ENCODE measurements around the gene DNAJC7. TPM values are rescaled to one million over a fixed set of nuclear protein-coding genes. Genes with fewer than 3 reads are reported as not detected.
A peak's percentile ranks its signal among the peaks of the same experiment; 100 is the strongest.
"Not testable (repeated sequence)": the region's sequence is repeated elsewhere in the genome, so short reads cannot be mapped to it uniquely, and the experiment has no call there.

DNAJC7 gene
- total and polyA plus RNA-seq, 2 experiments from 2014 or later, result 66.6 to 83.8 TPM

GRCh38 chr17:41935641-41936040 is 81.6 kb downstream of the DNAJC7 start:
- Histone ChIP-seq H3K27me3 (no peaks in the 10 kb centered on the region), H3K9me3 (ENCODE audit: low read depth) (no peaks in the 10 kb centered on the region), H3K36me3 (peaks cover 2% of the 10 kb centered on the region), H3K4me1 (ENCODE audit: low read depth) (peaks cover 8% of the 10 kb centered on the region), H3K27ac (no peak overlapping the region), H3K4me3 (no peak overlapping the region)
- TF ChIP-seq, protein P1, sequence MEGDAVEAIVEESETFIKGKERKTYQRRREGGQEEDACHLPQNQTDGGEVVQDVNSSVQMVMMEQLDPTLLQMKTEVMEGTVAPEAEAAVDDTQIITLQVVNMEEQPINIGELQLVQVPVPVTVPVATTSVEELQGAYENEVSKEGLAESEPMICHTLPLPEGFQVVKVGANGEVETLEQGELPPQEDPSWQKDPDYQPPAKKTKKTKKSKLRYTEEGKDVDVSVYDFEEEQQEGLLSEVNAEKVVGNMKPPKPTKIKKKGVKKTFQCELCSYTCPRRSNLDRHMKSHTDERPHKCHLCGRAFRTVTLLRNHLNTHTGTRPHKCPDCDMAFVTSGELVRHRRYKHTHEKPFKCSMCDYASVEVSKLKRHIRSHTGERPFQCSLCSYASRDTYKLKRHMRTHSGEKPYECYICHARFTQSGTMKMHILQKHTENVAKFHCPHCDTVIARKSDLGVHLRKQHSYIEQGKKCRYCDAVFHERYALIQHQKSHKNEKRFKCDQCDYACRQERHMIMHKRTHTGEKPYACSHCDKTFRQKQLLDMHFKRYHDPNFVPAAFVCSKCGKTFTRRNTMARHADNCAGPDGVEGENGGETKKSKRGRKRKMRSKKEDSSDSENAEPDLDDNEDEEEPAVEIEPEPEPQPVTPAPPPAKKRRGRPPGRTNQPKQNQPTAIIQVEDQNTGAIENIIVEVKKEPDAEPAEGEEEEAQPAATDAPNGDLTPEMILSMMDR (IDR thresholded peaks at IDR 0.05; ENCODE audit: low read depth, low read length), result no peak
- no peak for DNase-seq (ENCODE audit: low read depth in 1 of 2, low spot score in 1 of 2)

DNA sequence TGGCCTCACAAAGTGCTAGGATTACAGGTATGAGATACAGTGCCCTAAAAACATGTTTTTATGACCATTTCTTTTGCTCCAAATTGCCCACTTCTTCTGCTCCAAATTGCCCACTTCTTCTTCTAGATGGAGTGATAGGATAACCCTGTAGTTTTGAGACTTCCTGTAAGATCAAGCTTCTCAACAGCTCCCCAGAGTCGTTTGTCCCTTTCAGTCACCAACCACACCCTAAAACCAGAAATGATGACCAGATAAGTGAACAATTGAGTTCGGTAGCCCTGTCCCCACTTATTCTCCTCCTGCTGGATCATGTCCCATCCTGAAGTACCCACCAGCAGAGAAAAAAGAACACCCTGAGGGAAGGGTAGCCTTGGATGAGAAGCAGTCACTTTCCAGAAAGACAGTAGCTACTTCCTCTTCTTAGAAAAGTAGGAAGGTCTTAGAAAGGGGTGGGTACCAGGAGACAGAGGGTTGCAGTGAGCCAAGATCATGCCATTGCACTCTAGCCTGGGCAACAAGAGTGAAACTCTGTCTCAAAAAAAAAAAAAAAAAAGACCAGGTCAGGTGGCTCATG is 84.3 kb downstream of the DNAJC7 start:
- no peaks in the 10 kb centered on the region for H3K9me3 ChIP-seq (ENCODE audit: low read depth)
- H3K27ac ChIP-seq, result no peak overlapping the region
- H3K4me3 ChIP-seq, result no peak overlapping the region
- no peaks in the 10 kb centered on the region for H3K27me3 ChIP-seq
- TF ChIP-seq, protein P1 (IDR thresholded peaks at IDR 0.05; ENCODE audit: low read depth, low read length), result no peak
- DNase-seq (ENCODE audit: low read depth in 1 of 2, low spot score in 1 of 2), result no peak
- peaks cover 2% of the 10 kb centered on the region for H3K36me3 ChIP-seq
- H3K4me1 ChIP-seq (ENCODE audit: low read depth), result peaks cover 14% of the 10 kb centered on the region

DNA sequence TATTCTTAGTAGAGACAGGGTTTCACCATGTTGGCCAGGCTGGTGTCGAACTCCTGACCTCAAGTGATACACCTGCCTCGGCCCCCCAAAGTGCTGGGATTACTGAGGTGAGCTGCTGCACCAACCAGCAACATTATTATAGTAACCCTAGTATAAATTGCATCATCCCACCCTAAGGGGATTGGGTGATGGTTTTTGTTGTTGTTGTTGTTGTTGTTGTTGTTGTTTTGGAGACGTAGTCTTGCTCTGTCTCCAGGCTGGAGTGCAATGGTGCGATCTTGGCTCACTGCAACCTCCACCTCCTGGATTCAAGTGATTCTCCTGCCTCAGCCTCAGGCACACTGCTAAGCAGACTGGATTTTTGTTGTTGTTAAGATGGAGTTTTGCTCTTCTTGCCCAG is 85.5 kb downstream of the DNAJC7 start:
- H3K9me3 ChIP-seq (ENCODE audit: low read depth); H3K4me3 ChIP-seq; DNase-seq (ENCODE audit: low read depth in 1 of 2, low spot score in 1 of 2); H3K27ac ChIP-seq; H3K27me3 ChIP-seq; H3K36me3 ChIP-seq: not testable (repeated sequence)
- H3K4me1 ChIP-seq (ENCODE audit: low read depth), result peaks cover 14% of the 10 kb centered on the region

DNA sequence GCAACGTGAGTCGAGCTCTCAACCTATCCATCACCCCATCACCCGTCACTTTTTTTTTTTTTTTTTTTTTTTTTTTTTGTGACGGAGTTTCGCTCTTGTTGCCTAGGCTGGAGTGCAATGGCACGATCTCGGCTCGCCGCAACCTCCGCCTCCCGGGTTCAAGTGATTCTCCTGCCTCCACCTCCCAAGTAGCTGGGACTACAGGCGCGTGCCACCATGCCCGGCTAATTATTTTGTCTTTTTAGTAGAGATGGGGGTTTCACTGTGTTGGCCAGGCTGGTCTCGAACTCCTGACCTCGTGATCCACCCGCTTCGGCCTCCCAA is 86.4 kb downstream of the DNAJC7 start:
- peak overlapping the region; percentile 44 for H3K27ac ChIP-seq
- H3K4me3 ChIP-seq, result peak overlapping the region; percentile 62
- not testable (repeated sequence) for DNase-seq (ENCODE audit: low read depth in 1 of 2, low spot score in 1 of 2); H3K36me3 ChIP-seq; H3K9me3 ChIP-seq (ENCODE audit: low read depth); H3K27me3 ChIP-seq
- peaks cover 14% of the 10 kb centered on the region for H3K4me1 ChIP-seq (ENCODE audit: low read depth)

DNA sequence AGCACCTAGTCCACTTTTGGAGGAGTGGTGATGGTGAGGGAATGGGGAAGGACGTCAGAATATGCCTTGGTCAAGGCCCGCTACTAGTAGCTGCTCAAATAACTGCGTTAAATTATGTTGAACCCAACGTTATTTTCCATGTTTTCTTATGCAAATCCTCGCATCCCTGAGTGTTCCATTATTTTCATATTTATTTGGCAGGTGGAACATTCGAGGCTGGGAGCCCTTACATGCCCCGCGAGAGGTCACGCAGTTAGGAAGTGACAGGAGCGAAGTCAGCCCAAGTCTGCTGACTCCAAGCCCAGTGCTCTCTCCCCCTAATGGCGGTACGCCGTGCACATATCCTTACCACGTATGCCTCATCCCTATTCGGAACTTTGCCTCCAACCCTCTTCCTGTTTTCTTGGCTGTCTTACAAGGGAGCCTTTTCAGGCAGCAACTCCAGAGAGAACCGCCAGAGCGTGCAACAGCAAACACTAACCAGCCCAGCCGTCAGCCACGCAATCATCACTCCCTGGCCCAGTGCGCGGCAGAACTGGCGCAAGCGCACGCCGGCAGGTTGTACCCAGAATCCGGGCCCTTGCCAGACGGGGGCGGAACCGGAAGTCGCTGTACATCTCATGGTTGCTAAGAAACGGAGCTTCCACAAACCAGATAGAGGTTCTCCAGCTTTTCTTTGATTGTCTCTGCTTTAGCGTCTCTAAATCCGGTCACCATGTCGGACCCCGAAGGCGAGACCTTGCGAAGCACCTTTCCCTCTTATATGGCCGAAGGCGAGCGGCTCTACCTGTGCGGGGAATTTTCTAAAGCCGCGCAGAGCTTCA is 87.0 kb downstream of the DNAJC7 start, which contains the start of gene ODAD4:
ODAD4 (plus strand) TSS at position 609 of the 824 bp plus-strand sequence; CDS start at position 716, 107 bp downstream.
- Histone ChIP-seq H3K27ac (peak within 1 kb of the TSS; percentile 85), H3K27me3 (no peaks in the 10 kb centered on the region), H3K4me3 (peak within 1 kb of the TSS; percentile 62), H3K9me3 (ENCODE audit: low read depth) (no peaks in the 10 kb centered on the region), H3K4me1 (ENCODE audit: low read depth) (peaks cover 14% of the 10 kb centered on the region), H3K36me3 (no peaks in the 10 kb centered on the region)
- TF ChIP-seq, protein P1 (IDR thresholded peaks at IDR 0.05; ENCODE audit: low read depth, low read length), result peak; percentile 57
- peak; percentile 98 to 99 for DNase-seq (ENCODE audit: low read depth in 1 of 2, low spot score in 1 of 2)

- Histone ChIP-seq H3K4me1 (ENCODE audit: low read depth) (peaks cover 6% of the 10 kb centered on the region), H3K9me3 (ENCODE audit: low read depth) (no peaks in the 10 kb centered on the region), H3K27me3 (no peaks in the 10 kb centered on the region), H3K4me3 (no peak overlapping the region), H3K36me3 (no peaks in the 10 kb centered on the region), H3K27ac (no peak overlapping the region)
- DNase-seq (ENCODE audit: low read depth in 1 of 2, low spot score in 1 of 2), result no peak
- TF ChIP-seq, protein P1 (IDR thresholded peaks at IDR 0.05; ENCODE audit: low read depth, low read length), result no peak
Observed at GRCh38 chr17:41928693-41929251, 88.5 kb downstream of the DNAJC7 start.

Other genes starting within 250 kb of the DNAJC7 start
- 296 and 359 TPM in 2 replicates for gene JUP, start 230.7 kb downstream of the DNAJC7 start, total RNA-seq
- 160 and 206 TPM in 2 replicates for gene JUP, start 230.7 kb downstream of the DNAJC7 start, polyA plus RNA-seq
- gene P3H4, start 205.5 kb downstream of the DNAJC7 start, total RNA-seq, result 118 and 153 TPM in 2 replicates
- gene P3H4, start 205.5 kb downstream of the DNAJC7 start, polyA plus RNA-seq, result 137 and 138 TPM in 2 replicates
- gene FKBP10, start 204.4 kb downstream of the DNAJC7 start, total RNA-seq, result 265 and 336 TPM in 2 replicates
- 113 and 165 TPM in 2 replicates for gene FKBP10, start 204.4 kb downstream of the DNAJC7 start, polyA plus RNA-seq
- gene NT5C3B, start 181.2 kb downstream of the DNAJC7 start, total RNA-seq, result 164 and 190 TPM in 2 replicates
- gene NT5C3B, start 181.2 kb downstream of the DNAJC7 start, polyA plus RNA-seq, result 221 and 222 TPM in 2 replicates
- 0.36 TPM in 1 of 2 replicates, not detected in the other for gene KLHL10, start 179.6 kb downstream of the DNAJC7 start, total RNA-seq
- gene KLHL10, start 179.6 kb downstream of the DNAJC7 start, polyA plus RNA-seq, result 0.14 TPM in 1 of 2 replicates, not detected in the other
- gene KLHL11, start 152.0 kb downstream of the DNAJC7 start, total RNA-seq, result 26.5 and 29.2 TPM in 2 replicates
- 21.3 and 22.6 TPM in 2 replicates for gene KLHL11, start 152.0 kb downstream of the DNAJC7 start, polyA plus RNA-seq
- 96.3 and 155 TPM in 2 replicates for gene ACLY, start 98.5 kb downstream of the DNAJC7 start, total RNA-seq
- gene ACLY, start 98.5 kb downstream of the DNAJC7 start, polyA plus RNA-seq, result 71.5 and 89.2 TPM in 2 replicates
- gene ODAD4, start 86.8 kb downstream of the DNAJC7 start, total RNA-seq, result 2.6 and 4.5 TPM in 2 replicates
- gene ODAD4, start 86.8 kb downstream of the DNAJC7 start, polyA plus RNA-seq, result 3.2 and 8.0 TPM in 2 replicates
- 69.0 and 70.0 TPM in 2 replicates for gene CNP, start 50.6 kb downstream of the DNAJC7 start, total RNA-seq
- 79.4 and 82.8 TPM in 2 replicates for gene CNP, start 50.6 kb downstream of the DNAJC7 start, polyA plus RNA-seq
- gene NKIRAS2, start 2.7 kb upstream of the DNAJC7 start, total RNA-seq, result 113 and 125 TPM in 2 replicates
- gene NKIRAS2, start 2.7 kb upstream of the DNAJC7 start, polyA plus RNA-seq, result 98.2 and 107 TPM in 2 replicates
- 6.2 and 7.6 TPM in 2 replicates for gene C17orf113, start 33.2 kb upstream of the DNAJC7 start, total RNA-seq
- 4.5 and 4.7 TPM in 2 replicates for gene C17orf113, start 33.2 kb upstream of the DNAJC7 start, polyA plus RNA-seq
- 1.7 and 2.1 TPM in 2 replicates for gene ZNF385C, start 81.0 kb upstream of the DNAJC7 start, total RNA-seq
- 3.0 and 3.9 TPM in 2 replicates for gene ZNF385C, start 81.0 kb upstream of the DNAJC7 start, polyA plus RNA-seq
- gene DHX58, start 95.3 kb upstream of the DNAJC7 start, total RNA-seq, result 0.42 and 1.2 TPM in 2 replicates
- gene DHX58, start 95.3 kb upstream of the DNAJC7 start, polyA plus RNA-seq, result not detected in 2 replicates
- 38.2 and 76.9 TPM in 2 replicates for gene KAT2A, start 103.9 kb upstream of the DNAJC7 start, total RNA-seq
- gene KAT2A, start 103.9 kb upstream of the DNAJC7 start, polyA plus RNA-seq, result 89.0 and 121 TPM in 2 replicates
- 0.06 and 0.67 TPM in 2 replicates for gene HSPB9, start 105.4 kb upstream of the DNAJC7 start, total RNA-seq
- gene HSPB9, start 105.4 kb upstream of the DNAJC7 start, polyA plus RNA-seq, result 0.51 and 0.52 TPM in 2 replicates
- gene RAB5C, start 137.6 kb upstream of the DNAJC7 start, total RNA-seq, result 41.8 and 53.8 TPM in 2 replicates
- 44.8 and 65.1 TPM in 2 replicates for gene RAB5C, start 137.6 kb upstream of the DNAJC7 start, polyA plus RNA-seq
- not detected in 2 replicates for gene KCNH4, start 163.7 kb upstream of the DNAJC7 start, total RNA-seq
- gene KCNH4, start 163.7 kb upstream of the DNAJC7 start, polyA plus RNA-seq, result not detected in 2 replicates
- gene HCRT, start 168.0 kb upstream of the DNAJC7 start, total RNA-seq, result 1.3 TPM in 1 of 2 replicates, not detected in the other
- gene HCRT, start 168.0 kb upstream of the DNAJC7 start, polyA plus RNA-seq, result 1.9 TPM in 1 of 2 replicates, not detected in the other
- 7.3 and 13.5 TPM in 2 replicates for gene GHDC, start 177.1 kb upstream of the DNAJC7 start, total RNA-seq
- gene GHDC, start 177.1 kb upstream of the DNAJC7 start, polyA plus RNA-seq, result 7.4 and 13.4 TPM in 2 replicates